ENCODE results near the gene CDH4. TPM values are rescaled to one million over a fixed set of nuclear protein-coding genes. Genes with fewer than 3 reads are reported as not detected.

CDH4 gene
- polyA plus RNA-seq, 1 donor (not counting 4 experiments of a cell fraction or from before 2014, with no cell fraction given), result 2.2 TPM

DNA sequence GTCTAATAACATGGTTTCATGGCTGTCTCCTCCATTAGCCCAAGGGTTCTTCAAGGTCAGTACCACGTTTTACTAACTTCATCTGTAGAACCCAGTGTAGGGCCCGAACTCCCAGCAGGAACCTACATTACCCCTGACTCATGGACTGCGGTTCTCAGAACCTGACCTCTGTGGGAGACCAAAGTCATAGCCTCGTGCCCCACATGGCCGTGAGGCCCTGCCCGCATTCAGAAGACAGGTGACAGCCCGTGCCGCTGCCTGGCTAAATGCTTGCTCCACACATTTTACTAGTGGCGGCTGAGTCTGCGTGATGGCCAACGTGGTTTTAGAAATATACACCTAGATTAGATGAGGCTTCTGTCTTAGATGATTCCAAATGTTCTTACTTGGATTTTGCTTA lies 94.9 kb downstream of the CDH4 start:
- H3K27me3 ChIP-seq (ENCODE audit: control insufficient read depth, extremely low read depth, insufficient read depth, low read length), result no peaks in the 10 kb centered on the region
- TF ChIP-seq EZH2 (IDR thresholded peaks at IDR 0.05; ENCODE audit: low read length), result no peak
- TF ChIP-seq, protein P1, sequence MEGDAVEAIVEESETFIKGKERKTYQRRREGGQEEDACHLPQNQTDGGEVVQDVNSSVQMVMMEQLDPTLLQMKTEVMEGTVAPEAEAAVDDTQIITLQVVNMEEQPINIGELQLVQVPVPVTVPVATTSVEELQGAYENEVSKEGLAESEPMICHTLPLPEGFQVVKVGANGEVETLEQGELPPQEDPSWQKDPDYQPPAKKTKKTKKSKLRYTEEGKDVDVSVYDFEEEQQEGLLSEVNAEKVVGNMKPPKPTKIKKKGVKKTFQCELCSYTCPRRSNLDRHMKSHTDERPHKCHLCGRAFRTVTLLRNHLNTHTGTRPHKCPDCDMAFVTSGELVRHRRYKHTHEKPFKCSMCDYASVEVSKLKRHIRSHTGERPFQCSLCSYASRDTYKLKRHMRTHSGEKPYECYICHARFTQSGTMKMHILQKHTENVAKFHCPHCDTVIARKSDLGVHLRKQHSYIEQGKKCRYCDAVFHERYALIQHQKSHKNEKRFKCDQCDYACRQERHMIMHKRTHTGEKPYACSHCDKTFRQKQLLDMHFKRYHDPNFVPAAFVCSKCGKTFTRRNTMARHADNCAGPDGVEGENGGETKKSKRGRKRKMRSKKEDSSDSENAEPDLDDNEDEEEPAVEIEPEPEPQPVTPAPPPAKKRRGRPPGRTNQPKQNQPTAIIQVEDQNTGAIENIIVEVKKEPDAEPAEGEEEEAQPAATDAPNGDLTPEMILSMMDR (optimal IDR thresholded peaks at IDR 0.05 in 1 of 3, IDR thresholded peaks at IDR 0.05 in 1 of 3, conservative IDR thresholded peaks at IDR 0.05 in 1 of 3; ENCODE audit: extremely low read depth in 1 of 3, insufficient read depth in 2 of 3, low read length in 3 of 3), result no peak
- no peaks in the 10 kb centered on the region for H3K36me3 ChIP-seq (ENCODE audit: control insufficient read depth in 2 of 2, extremely low read depth in 1 of 2, insufficient read depth in 2 of 2, low read length in 2 of 2)
- H3K9ac ChIP-seq (ENCODE audit: control insufficient read depth, extremely low read depth, insufficient read depth, low read length), result no peak overlapping the region
- H2AFZ ChIP-seq (ENCODE audit: control insufficient read depth, low read length), result no peak overlapping the region
- FAIRE-seq (no peak), DNase-seq (ENCODE audit: low read depth, low spot score) (no peak)
- H3K9me3 ChIP-seq (ENCODE audit: control insufficient read depth, low read depth, low read length), result no peaks in the 10 kb centered on the region
- no peak overlapping the region for H3K4me2 ChIP-seq (ENCODE audit: control insufficient read depth, extremely low read depth, insufficient read depth, low read depth, low read length)
- no peak overlapping the region for H3K27ac ChIP-seq (ENCODE audit: control insufficient read depth, insufficient read depth, low read length)
- peaks cover under 1% of the 10 kb centered on the region for H3K79me2 ChIP-seq (ENCODE audit: control insufficient read depth, insufficient read depth, low read length)
- peaks cover 28% of the 10 kb centered on the region for H4K20me1 ChIP-seq (ENCODE audit: control insufficient read depth, extremely low read depth, insufficient read depth, low read length)
- no peaks in the 10 kb centered on the region for H3K9me1 ChIP-seq (ENCODE audit: control insufficient read depth, extremely low read depth, insufficient read depth, low read length)
- H3K4me1 ChIP-seq (ENCODE audit: control insufficient read depth, extremely low read depth, insufficient read depth, low read length), result no peaks in the 10 kb centered on the region
- dilution Hi-C loops (cut with MboI; ENCODE audit: extremely low pct_ligation_motif_present, low sequenced_read_pairs), result no loop called here
- no peak overlapping the region for H3K4me3 ChIP-seq (ENCODE audit: control insufficient read depth in 2 of 3, extremely low read depth in 1 of 3, insufficient read depth in 2 of 3, low read depth in 1 of 3, low read length in 3 of 3)

DNA sequence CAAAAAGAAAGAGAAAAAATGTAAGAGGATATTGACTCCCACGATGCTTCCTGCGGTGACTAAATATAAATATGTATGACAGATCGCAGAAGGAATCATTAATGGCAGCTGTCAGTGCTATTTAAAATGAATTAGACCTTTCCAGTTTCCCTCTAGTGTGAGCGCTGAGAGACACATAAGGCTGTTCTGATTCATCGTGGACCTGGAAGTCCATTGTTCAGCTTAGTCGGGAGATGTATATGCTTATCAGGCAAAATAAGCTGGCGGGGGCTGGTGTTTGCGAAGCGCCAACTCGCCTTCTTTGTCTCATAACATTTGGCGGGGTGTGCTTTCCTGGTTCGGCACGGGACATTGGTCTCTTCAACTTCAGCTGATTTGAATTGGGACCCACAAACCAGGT lies 95.4 kb downstream of the CDH4 start:
- no peak for FAIRE-seq

More for the DNA sequence above, 95.4 kb downstream of the CDH4 start:
- Histone ChIP-seq H4K20me1 (ENCODE audit: control insufficient read depth, extremely low read depth, insufficient read depth, low read length) (peaks cover 28% of the 10 kb centered on the region), H3K4me1 (ENCODE audit: control insufficient read depth, extremely low read depth, insufficient read depth, low read length) (peaks cover 3% of the 10 kb centered on the region), H2AFZ (ENCODE audit: control insufficient read depth, low read length) (no peak overlapping the region), H3K4me2 (ENCODE audit: control insufficient read depth, extremely low read depth, insufficient read depth, low read depth, low read length) (no peak overlapping the region), H3K9me3 (ENCODE audit: control insufficient read depth, low read depth, low read length) (no peaks in the 10 kb centered on the region), H3K9ac (ENCODE audit: control insufficient read depth, extremely low read depth, insufficient read depth, low read length) (no peak overlapping the region), H3K79me2 (ENCODE audit: control insufficient read depth, insufficient read depth, low read length) (no peaks in the 10 kb centered on the region), H3K4me3 (ENCODE audit: control insufficient read depth in 2 of 3, extremely low read depth in 1 of 3, insufficient read depth in 2 of 3, low read depth in 1 of 3, low read length in 3 of 3) (no peak overlapping the region), H3K27me3 (ENCODE audit: control insufficient read depth, extremely low read depth, insufficient read depth, low read length) (no peaks in the 10 kb centered on the region), H3K36me3 (ENCODE audit: control insufficient read depth in 2 of 2, extremely low read depth in 1 of 2, insufficient read depth in 2 of 2, low read length in 2 of 2) (no peaks in the 10 kb centered on the region), H3K27ac (ENCODE audit: control insufficient read depth, insufficient read depth, low read length) (no peak overlapping the region), H3K9me1 (ENCODE audit: control insufficient read depth, extremely low read depth, insufficient read depth, low read length) (peaks cover 3% of the 10 kb centered on the region)
- dilution Hi-C loops (cut with MboI; ENCODE audit: extremely low pct_ligation_motif_present, low sequenced_read_pairs), result no loop called here
- no peak for DNase-seq (ENCODE audit: low read depth, low spot score)
- TF ChIP-seq EZH2 (IDR thresholded peaks at IDR 0.05; ENCODE audit: low read length), result no peak
- TF ChIP-seq, protein P1 (optimal IDR thresholded peaks at IDR 0.05 in 1 of 3, IDR thresholded peaks at IDR 0.05 in 1 of 3, conservative IDR thresholded peaks at IDR 0.05 in 1 of 3; ENCODE audit: extremely low read depth in 1 of 3, insufficient read depth in 2 of 3, low read length in 3 of 3), result no peak

Data from keratinocyte (primary cell).